GM21390 (cell line): ENCODE data around the gene XYLT2.

ENCODE experiments used
- ATAC-seq: cut with Tn5 transposase; IDR thresholded peaks from one replicate; pipeline ENCODE4 v1.9.1; 2021; ENCODE audit not compliant: unreplicated experiment

XYLT2 gene

DNA sequence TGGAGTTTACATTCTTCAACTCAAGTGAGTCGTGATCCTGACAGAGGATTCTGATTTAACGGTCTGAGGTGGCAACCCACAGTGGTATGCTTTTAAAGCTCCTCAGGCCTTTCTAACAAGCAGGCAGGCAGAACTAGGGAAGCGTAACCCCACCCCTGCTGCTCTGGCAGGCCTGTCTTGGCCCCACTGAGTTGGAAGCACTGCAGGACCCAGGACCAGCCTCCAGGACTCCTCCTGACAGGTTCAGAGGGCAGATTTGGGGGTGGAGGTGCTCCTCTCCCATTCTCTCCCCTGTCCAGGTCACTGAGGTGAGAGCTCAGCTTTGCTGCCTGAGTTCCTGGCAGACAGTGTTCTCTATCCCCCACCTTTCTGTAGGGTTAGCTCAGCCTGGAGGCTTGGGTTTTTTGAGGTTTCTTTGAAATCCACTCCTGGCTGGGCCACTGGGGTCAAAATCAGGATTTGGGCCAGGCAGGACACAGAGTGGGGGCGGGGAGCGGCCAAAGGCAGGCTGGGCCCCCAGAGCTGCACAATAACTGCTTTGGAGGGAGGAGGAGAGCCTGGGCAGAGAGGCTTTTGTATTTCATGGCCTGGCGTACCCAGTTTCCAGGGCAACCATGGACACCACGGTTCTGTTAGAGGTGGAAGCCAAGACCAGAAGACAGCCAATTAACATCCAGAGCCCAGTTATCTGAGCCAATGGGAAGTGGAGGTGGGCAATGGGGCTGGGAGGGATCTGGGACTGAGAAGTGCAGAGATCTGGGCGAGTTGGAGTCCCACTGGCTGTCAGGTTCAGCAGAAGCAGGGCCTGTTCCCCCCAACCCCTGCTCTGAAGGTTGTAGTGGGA, 17.5 kb downstream of the XYLT2 start:
- no peak for ATAC-seq

GRCh38 chr17:50364061-50364458, 18.1 kb downstream of the XYLT2 start:
- ATAC-seq, result no peak

DNA sequence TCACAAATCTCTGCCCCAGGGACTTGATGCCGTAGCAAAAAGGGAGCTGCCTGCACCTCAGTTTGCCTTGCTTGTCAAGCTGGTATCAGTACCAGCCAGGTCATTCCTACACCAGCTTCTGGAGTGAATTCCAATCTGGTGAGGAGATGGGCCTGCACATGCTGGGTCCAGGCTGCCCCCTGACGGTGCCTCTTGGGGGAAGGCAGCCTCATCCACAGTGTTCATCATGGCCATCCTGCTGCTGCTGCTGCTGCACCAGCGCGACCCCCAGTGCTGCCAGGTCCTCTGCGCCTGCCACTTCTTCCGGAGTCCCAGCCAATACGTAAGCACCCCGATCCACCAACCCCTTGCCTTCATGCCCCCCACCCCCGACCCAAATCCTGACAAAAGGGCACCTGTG, 18.8 kb downstream of the XYLT2 start:
- no peak for ATAC-seq

DNA sequence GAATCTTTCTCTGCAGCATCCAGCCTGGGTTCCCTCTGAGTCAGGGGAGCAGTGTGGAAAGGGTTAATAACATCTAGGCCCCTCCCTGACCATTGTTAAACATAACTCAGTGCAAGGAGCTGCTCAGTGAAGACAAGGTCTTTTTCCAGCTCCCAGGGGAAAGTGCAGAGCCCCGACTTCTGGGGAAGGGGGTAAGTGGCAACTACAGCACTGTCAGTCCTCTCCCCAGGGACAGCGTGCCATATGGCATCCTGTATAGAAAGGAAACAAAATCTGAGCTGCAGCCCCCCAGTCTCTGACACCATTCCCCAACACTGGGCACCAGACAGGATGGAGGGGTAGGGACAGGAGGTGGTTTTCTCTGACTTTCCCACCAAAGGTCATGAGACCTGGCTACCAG, 19.2 kb downstream of the XYLT2 start:
- ATAC-seq, result no peak

- ATAC-seq, result no peak
Observed at GRCh38 chr17:50365649-50366393, 19.9 kb downstream of the XYLT2 start.

DNA sequence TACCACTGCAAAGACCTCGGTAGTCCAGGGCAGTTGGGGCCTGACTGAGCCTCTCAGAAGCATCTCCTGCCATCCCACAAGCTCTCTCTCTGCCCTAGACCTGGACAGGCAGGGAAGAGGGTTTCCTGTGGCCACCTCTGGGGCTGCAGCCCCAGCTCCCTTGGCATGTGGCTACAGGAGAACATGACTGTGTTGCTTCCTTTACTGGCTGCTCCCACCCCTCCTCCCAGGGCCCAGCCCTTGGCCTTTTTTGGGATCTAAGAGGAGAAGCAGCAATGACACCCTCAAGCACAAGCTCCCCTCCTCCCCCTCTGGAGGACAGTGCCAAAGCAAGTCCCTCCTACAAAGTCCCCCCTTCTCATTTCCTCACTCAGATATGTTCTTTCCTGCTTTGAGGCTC, 21.5 kb downstream of the XYLT2 start:
- ATAC-seq, result no peak

- no peak for ATAC-seq
Observed at GRCh38 chr17:50370052-50370451, 24.1 kb downstream of the XYLT2 start.

DNA sequence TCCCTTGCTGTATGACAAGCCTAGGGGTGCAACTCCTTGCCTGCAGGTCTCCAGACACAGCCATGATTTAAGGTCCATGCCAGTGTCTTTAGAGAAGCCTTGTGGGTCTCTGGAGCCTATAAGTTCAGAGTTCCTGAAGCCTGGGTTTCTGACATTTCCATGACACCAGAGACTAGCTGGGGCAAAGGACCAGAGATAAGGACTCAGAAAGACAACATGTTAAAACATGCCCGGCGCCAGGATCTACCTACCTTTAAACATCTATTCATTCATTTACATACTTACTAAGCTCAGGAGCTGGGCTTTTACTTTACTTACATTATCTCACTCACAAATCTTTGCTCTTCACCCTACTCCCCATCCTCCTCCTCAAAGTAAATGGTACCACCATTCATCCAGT, 25.6 kb downstream of the XYLT2 start:
- ATAC-seq, result no peak

- no peak for ATAC-seq
Observed at GRCh38 chr17:50372222-50372757, 26.4 kb downstream of the XYLT2 start.

GRCh38 chr17:50372758-50373556, 27.0 kb downstream of the XYLT2 start, which contains the start of the genes EME1 and MRPL27:
EME1 (plus strand) TSS chr17:50373229; CDS start chr17:50375209, 1,980 bp downstream.
MRPL27 (minus strand) TSS chr17:50373184; CDS start chr17:50373170, 14 bp downstream.
- peak; percentile 88 for ATAC-seq

DNA sequence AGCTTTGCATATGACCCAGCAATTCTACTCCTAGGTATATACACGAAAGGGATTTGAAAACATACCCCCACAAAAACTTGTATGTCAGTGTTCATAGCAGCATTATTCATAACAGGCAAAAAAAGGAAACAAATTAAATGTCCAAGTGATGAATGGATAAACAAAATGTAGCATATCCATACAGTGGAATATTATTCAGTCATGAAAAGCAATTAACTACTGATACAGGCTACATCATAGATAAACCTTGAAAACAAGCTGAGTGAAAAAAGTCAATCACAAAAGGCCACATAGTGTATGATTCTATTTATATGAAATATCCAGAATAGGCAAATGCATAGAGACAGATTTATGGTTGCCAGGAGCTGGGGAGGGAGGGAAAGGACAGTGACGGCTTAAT, 27.8 kb downstream of the XYLT2 start:
- ATAC-seq, result no peak

DNA sequence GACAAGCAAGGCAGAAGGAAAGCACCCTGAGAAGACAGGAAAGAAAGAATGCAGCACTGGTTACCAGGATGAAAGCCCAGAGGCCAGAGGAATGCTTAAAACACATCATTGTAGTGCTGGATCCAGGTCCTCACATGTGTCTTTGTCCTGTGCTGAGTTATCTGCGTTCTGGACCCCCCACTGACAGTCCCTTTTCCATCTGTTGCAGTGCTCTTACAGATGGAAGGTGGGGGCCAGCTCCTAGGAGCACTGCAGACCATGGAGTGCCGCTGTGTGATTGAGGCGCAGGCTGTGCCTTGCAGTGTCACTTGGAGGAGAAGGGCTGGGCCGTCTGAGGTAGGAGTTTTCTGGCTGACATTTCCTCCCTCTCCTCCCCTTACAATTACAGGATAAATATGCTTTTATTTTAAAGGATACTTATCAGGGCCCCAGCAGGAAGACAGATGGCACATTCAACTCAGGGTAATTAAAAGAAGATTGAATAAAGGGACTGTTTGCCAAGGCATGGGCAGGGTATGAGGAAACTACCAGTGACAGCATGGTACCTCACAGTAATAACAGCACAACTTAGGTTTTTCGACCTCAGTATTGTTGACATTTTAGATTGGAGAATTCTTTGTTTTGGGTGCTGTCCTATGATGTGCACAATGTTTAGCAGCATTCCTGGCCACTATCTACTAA, 30.1 kb downstream of the XYLT2 start:
- ATAC-seq, result no peak

GRCh38 chr17:50379351-50380132, 33.6 kb downstream of the XYLT2 start:
- ATAC-seq, result no peak

- no peak for ATAC-seq
Observed at GRCh38 chr17:50380369-50381259, 34.7 kb downstream of the XYLT2 start.

GRCh38 chr17:50381260-50381815, 35.4 kb downstream of the XYLT2 start:
- ATAC-seq, result no peak

- ATAC-seq, result no peak
Observed at GRCh38 chr17:50381920-50382319, 36.0 kb downstream of the XYLT2 start.

GRCh38 chr17:50382931-50383330, 37.0 kb downstream of the XYLT2 start:
- no peak for ATAC-seq

- no peak for ATAC-seq
Observed at GRCh38 chr17:50386510-50386909, 40.6 kb downstream of the XYLT2 start.
